ENCODE measurements around the gene OXCT2.

The OXCT2 gene

DNA sequence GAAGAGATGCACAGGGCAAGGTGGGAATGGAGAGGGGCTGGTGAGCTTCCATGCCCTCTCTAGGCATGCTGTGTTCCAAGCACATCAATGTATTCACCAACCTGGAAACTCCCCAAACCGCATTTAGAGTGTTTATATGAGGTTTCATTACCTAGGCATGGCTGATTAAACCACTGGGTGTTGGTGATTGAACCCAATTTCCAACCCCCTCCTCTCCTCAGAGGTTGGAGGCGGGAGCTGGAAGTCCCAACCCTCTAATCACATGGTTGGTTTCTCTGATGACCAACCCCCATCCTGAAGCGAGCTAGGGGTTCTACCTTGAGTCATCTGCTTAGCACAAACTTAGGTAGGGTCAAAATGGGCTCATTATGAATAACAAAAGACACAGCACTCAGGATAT, 35.4 kb downstream of the OXCT2 start:
- TF ChIP-seq POLR2AphosphoS5 (IDR thresholded peaks at IDR 0.05; ENCODE audit: low read depth) = no peak
- DNase-seq (ENCODE audit: low read depth in 1 of 2, low spot score in 1 of 2) = no peak
- Histone ChIP-seq H3K4me3 (replicated peaks; ENCODE audit: insufficient read depth, low read length) (no peak overlapping the region), H3K27me3 (ENCODE audit: insufficient read depth, poor library complexity, severe bottlenecking) (peaks cover 12% of the 10 kb centered on the region), H3K27ac (replicated peaks) (no peak overlapping the region)

DNA sequence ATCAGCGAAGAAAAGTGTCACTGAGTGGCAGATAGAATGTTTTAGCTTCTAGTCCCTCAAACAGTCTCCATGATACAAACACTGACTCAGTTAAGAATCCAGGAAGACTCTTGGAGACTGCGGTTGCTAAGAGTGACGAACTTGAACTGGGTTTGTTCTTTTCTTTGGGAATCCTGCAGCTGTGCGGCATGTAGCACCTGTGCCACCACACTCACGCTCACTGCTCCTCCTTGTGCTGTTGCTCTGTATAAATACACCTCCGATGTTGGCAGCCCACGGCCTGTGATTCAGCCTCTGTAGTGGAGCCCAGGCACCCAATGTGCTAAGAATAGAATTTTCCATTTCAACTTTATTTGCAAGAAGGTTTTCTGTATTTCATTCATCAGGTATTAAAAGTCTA, 38.0 kb downstream of the OXCT2 start:
- DNase-seq (ENCODE audit: low read depth in 1 of 2, low spot score in 1 of 2) = no peak

DNA sequence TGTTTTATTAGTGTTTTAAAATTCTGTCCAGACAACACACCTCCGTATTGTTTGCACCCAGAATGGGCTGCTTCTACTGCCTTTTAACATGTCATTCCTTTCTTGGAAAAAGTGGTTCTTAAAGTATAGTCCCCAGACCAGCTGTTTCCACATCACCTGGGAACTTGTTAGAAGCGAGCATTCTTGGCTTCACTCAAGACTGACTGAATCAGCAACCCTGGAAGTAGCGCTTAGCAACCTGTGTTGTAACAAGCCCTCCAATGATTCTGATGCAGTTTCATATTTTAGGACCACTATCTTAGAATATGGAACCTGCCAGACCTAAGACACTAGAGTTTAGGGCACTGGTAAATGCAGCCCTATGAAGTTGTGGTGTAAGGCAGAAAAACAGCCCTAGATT, 38.4 kb downstream of the OXCT2 start:
- Histone ChIP-seq H3K27ac (replicated peaks) (no peak overlapping the region), H3K27me3 (ENCODE audit: insufficient read depth, poor library complexity, severe bottlenecking) (peaks cover 29% of the 10 kb centered on the region), H3K4me3 (replicated peaks; ENCODE audit: insufficient read depth, low read length) (no peak overlapping the region)
- TF ChIP-seq GABPA (IDR thresholded peaks at IDR 0.05; ENCODE audit: low read depth) = no peak
- no peak for TF ChIP-seq POLR2AphosphoS5 (IDR thresholded peaks at IDR 0.05; ENCODE audit: low read depth)
- TF ChIP-seq SPI1 (IDR thresholded peaks at IDR 0.05; ENCODE audit: borderline replicate concordance, low read depth) = no peak
- TF ChIP-seq, protein P1, sequence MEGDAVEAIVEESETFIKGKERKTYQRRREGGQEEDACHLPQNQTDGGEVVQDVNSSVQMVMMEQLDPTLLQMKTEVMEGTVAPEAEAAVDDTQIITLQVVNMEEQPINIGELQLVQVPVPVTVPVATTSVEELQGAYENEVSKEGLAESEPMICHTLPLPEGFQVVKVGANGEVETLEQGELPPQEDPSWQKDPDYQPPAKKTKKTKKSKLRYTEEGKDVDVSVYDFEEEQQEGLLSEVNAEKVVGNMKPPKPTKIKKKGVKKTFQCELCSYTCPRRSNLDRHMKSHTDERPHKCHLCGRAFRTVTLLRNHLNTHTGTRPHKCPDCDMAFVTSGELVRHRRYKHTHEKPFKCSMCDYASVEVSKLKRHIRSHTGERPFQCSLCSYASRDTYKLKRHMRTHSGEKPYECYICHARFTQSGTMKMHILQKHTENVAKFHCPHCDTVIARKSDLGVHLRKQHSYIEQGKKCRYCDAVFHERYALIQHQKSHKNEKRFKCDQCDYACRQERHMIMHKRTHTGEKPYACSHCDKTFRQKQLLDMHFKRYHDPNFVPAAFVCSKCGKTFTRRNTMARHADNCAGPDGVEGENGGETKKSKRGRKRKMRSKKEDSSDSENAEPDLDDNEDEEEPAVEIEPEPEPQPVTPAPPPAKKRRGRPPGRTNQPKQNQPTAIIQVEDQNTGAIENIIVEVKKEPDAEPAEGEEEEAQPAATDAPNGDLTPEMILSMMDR (IDR thresholded peaks at IDR 0.05; ENCODE audit: insufficient read depth, low read length) = no peak
- TF ChIP-seq, protein P2, sequence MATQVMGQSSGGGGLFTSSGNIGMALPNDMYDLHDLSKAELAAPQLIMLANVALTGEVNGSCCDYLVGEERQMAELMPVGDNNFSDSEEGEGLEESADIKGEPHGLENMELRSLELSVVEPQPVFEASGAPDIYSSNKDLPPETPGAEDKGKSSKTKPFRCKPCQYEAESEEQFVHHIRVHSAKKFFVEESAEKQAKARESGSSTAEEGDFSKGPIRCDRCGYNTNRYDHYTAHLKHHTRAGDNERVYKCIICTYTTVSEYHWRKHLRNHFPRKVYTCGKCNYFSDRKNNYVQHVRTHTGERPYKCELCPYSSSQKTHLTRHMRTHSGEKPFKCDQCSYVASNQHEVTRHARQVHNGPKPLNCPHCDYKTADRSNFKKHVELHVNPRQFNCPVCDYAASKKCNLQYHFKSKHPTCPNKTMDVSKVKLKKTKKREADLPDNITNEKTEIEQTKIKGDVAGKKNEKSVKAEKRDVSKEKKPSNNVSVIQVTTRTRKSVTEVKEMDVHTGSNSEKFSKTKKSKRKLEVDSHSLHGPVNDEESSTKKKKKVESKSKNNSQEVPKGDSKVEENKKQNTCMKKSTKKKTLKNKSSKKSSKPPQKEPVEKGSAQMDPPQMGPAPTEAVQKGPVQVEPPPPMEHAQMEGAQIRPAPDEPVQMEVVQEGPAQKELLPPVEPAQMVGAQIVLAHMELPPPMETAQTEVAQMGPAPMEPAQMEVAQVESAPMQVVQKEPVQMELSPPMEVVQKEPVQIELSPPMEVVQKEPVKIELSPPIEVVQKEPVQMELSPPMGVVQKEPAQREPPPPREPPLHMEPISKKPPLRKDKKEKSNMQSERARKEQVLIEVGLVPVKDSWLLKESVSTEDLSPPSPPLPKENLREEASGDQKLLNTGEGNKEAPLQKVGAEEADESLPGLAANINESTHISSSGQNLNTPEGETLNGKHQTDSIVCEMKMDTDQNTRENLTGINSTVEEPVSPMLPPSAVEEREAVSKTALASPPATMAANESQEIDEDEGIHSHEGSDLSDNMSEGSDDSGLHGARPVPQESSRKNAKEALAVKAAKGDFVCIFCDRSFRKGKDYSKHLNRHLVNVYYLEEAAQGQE (IDR thresholded peaks at IDR 0.05; ENCODE audit: insufficient replicate concordance, low read depth) = no peak
- DNase-seq (ENCODE audit: low read depth in 1 of 2, low spot score in 1 of 2) = no peak

More for the DNA sequence above, 38.0 kb downstream of the OXCT2 start:
- Histone ChIP-seq H3K27me3 (ENCODE audit: insufficient read depth, poor library complexity, severe bottlenecking) (peaks cover 28% of the 10 kb centered on the region), H3K27ac (replicated peaks) (no peak overlapping the region), H3K4me3 (replicated peaks; ENCODE audit: insufficient read depth, low read length) (no peak overlapping the region)
- TF ChIP-seq SPI1 (IDR thresholded peaks at IDR 0.05; ENCODE audit: borderline replicate concordance, low read depth) = no peak
- TF ChIP-seq GABPA (IDR thresholded peaks at IDR 0.05; ENCODE audit: low read depth) = no peak

DNA sequence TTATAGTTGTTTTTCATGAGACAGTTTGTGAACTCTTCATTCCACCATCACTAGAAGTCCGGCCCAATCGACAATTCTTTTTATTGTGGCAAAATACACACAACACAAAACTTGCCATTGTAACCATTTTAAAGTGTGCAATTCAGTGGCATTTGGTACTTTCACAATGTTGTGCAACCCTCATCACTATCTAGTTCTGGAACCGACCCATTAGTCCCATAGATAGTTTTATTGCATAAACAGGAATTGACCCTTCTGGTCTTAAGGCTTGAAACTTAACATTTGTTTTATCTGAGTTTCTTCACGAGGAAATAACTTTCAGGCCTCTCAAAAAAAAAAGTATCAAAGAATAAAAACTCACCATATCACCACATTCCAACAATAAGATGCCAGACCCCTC, 41.3 kb downstream of the OXCT2 start:
- Histone ChIP-seq H3K27ac (replicated peaks) (no peak overlapping the region), H3K4me3 (replicated peaks; ENCODE audit: insufficient read depth, low read length) (no peak overlapping the region), H3K27me3 (ENCODE audit: insufficient read depth, poor library complexity, severe bottlenecking) (peaks cover 50% of the 10 kb centered on the region)
- no peak for TF ChIP-seq SPI1 (IDR thresholded peaks at IDR 0.05; ENCODE audit: borderline replicate concordance, low read depth)
- no peak for DNase-seq (ENCODE audit: low read depth in 1 of 2, low spot score in 1 of 2)

DNA sequence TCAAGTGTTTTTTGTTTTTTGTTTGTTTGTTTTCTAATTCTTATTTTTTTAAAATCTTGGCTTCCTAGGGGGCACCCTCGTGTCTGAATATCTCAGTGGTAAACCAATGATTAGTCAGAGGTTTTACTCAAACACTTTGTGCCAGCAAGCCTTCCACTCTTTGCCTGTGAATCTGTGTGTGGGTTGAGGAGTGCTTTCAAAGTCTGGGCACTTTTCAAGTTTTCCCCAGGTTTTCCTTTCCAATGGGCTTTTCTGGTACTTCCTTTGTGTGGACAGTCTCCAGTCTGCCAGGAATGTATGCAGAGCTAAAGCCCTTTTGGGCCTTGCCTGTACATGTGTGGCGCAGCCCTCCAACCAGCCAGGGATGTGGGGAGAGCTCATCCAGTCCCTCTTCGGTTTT, 42.1 kb downstream of the OXCT2 start:
- Histone ChIP-seq H3K27ac (replicated peaks) (no peak overlapping the region), H3K4me3 (replicated peaks; ENCODE audit: insufficient read depth, low read length) (no peak overlapping the region), H3K27me3 (ENCODE audit: insufficient read depth, poor library complexity, severe bottlenecking) (peaks cover 57% of the 10 kb centered on the region)
- TF ChIP-seq SPI1 (IDR thresholded peaks at IDR 0.05; ENCODE audit: borderline replicate concordance, low read depth) = no peak
- TF ChIP-seq GABPA (IDR thresholded peaks at IDR 0.05; ENCODE audit: low read depth) = no peak
- TF ChIP-seq POLR2AphosphoS5 (IDR thresholded peaks at IDR 0.05; ENCODE audit: low read depth) = no peak
- TF ChIP-seq, protein P2 (IDR thresholded peaks at IDR 0.05; ENCODE audit: insufficient replicate concordance, low read depth) = no peak
- TF ChIP-seq, protein P1 (IDR thresholded peaks at IDR 0.05; ENCODE audit: insufficient read depth, low read length) = no peak
- DNase-seq (ENCODE audit: low read depth in 1 of 2, low spot score in 1 of 2) = no peak

Data from HL-60 (cell line).